SK-N-SH treated with all-trans-retinoic acid at 6 μM for 48 hours (cell line): ENCODE results near the gene DEPDC5.

Experiments used
- ATAC-seq: fragments of 200-7000 bp; cut with Tn5 transposase; 3 replicates; pipeline ENCODE4 v1.9.1; 2020; ENCODE audit warnings: mild to moderate bottlenecking, moderate library complexity
- CREB5 ChIP-seq: fragments of 250-450 bp; sonication (Bioruptor Pico); IDR thresholded peaks from 2 replicates; pipeline ENCODE4 v1.5.1; 2020; ENCODE audit warnings: low read depth, mild to moderate bottlenecking, moderate library complexity
- CSDC2 ChIP-seq: fragments of 250-450 bp; sonication (Bioruptor Pico); IDR thresholded peaks from 2 replicates; pipeline ENCODE4 v1.5.0; 2020; ENCODE audit warnings: mild to moderate bottlenecking, moderate library complexity
- ESRRG ChIP-seq: fragments of 250-450 bp; sonication (Bioruptor Pico); IDR thresholded peaks from 2 replicates; pipeline ENCODE4 v1.6.1; 2021; ENCODE audit warnings: mild to moderate bottlenecking
- GLIS3 ChIP-seq: fragments of 250-450 bp; sonication (Bioruptor Pico); IDR thresholded peaks from 2 replicates; pipeline ENCODE4 v1.5.0; 2020; ENCODE audit warnings: mild to moderate bottlenecking, moderate library complexity
- ISL1 ChIP-seq: fragments of 250-450 bp; sonication (Bioruptor Pico); IDR thresholded peaks from 2 replicates; pipeline ENCODE4 v2.1.2; 2022; ENCODE audit warnings: mild to moderate bottlenecking, moderate library complexity
- OSR1 ChIP-seq: fragments of 250-450 bp; sonication (Bioruptor Pico); IDR thresholded peaks from 2 replicates; pipeline ENCODE4 v1.8.0; 2022; ENCODE audit warnings: moderate library complexity, mild to moderate bottlenecking, inconsistent platforms
- PATZ1 ChIP-seq: fragments of 250-450 bp; sonication (Bioruptor Pico); IDR thresholded peaks from 2 replicates; pipeline ENCODE4 v1.8.0; 2020; ENCODE audit warnings: mild to moderate bottlenecking, moderate library complexity, borderline replicate concordance
- PPARA ChIP-seq: fragments of 250-450 bp; sonication (Bioruptor Pico); IDR thresholded peaks from 2 replicates; pipeline ENCODE4 v1.5.0; 2020; ENCODE audit warnings: mild to moderate bottlenecking, borderline replicate concordance
- RARB ChIP-seq: fragments of 250-450 bp; sonication (Bioruptor Pico); IDR thresholded peaks from 2 replicates; pipeline ENCODE4 v1.8.0; 2021; ENCODE audit warnings: mild to moderate bottlenecking, moderate library complexity
- SNAI2 ChIP-seq: fragments of 250-450 bp; sonication (Bioruptor Pico); IDR thresholded peaks from 2 replicates; pipeline ENCODE4 v1.5.0; 2020; ENCODE audit warnings: mild to moderate bottlenecking, moderate library complexity
- TCF4 ChIP-seq: fragments of 250-450 bp; sonication (Bioruptor Pico); IDR thresholded peaks from 2 replicates; pipeline ENCODE4 v1.8.0; 2021; ENCODE audit warnings: mild to moderate bottlenecking, moderate library complexity, borderline replicate concordance
- ZC3H10 ChIP-seq: fragments of 250-450 bp; sonication (Bioruptor Pico); IDR thresholded peaks from 2 replicates; pipeline ENCODE4 v1.5.1; 2021; ENCODE audit warnings: mild to moderate bottlenecking, moderate library complexity
- ZFP30 ChIP-seq: fragments of 450-650 bp; formaldehyde crosslinking; IDR thresholded peaks from 2 replicates; pipeline ENCODE4 v1.5.0; 2022; ENCODE audit warnings: mild to moderate bottlenecking, moderate library complexity
- ZNF70 ChIP-seq: fragments of 450-650 bp; formaldehyde crosslinking; IDR thresholded peaks from 2 replicates; pipeline ENCODE4 v1.5.0; 2020; ENCODE audit warnings: mild to moderate bottlenecking, moderate library complexity

Gene DEPDC5

GRCh38 chr22:31954535-31955523 is 201.0 kb downstream of the DEPDC5 start (continued):
- no peak for TF ChIP-seq RARB (CRISPR knock-in tag)
- no peak for TF ChIP-seq ZNF70

- no peak for ATAC-seq
- TF ChIP-seq PPARA (no peak), PATZ1 (CRISPR knock-in tag) (no peak), ZFP30 (CRISPR knock-in tag) (no peak), CREB5 (no peak), ESRRG (CRISPR knock-in tag) (no peak), CSDC2 (CRISPR knock-in tag) (no peak), ISL1 (CRISPR knock-in tag) (no peak), ZC3H10 (no peak), TCF4 (CRISPR knock-in tag) (no peak), SNAI2 (CRISPR knock-in tag) (no peak), GLIS3 (CRISPR knock-in tag) (no peak), ZNF70 (no peak), RARB (CRISPR knock-in tag) (no peak), OSR1 (CRISPR knock-in tag) (no peak)
These were observed 202.5 kb downstream of the DEPDC5 start for GRCh38 chr22:31956360-31956759.
